GM21529 (cell line): ENCODE measurements around the gene ING4.
A peak's percentile ranks its signal among the peaks of the same experiment; 100 is the strongest.

ENCODE experiments used
- ATAC-seq: cut with Tn5 transposase; IDR thresholded peaks from one replicate; pipeline ENCODE4 v1.9.1; 2021; ENCODE audit not compliant: unreplicated experiment

ING4 gene

DNA sequence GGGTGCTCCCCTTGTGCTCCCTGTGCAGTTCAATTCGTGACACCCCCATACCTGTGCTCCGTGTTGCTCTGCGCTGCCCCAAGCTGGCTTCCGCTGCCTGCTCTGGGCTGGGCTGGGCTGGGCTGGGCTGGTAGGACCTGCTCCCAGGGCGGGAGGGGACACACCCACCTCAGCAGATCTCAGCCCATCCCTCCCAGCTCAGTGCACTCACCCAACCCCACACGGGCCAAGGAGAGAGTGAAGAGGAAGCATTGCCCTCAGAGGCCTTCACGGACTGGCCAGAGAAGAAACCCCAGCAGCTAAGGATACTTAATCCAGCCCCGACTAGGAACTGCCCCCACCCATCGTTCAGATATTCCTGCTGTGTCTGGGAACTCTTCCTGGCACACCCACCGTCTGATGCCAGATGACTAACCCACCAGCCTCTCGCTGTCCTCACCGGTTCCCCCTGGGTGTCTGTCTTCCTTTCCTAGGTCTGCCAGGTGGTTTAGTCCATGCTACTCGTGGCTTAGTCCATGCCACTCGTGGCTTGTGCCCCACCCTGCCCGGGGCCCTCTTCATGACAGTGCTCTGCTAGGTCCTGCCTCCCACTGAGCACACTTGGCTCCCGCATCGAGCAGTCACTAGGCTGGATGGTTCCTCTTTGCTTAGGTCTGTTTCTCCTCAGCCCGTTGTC is 26.9 kb downstream of the ING4 start, which contains the start of gene LPAR5:
TSS of gene LPAR5 (minus strand) at position 104 of the 676 bp plus-strand sequence. CDS start 14,711 bp downstream, outside the sequence.
- peak; percentile 43 for ATAC-seq

GRCh38 chr12:6635375-6635855 is 27.5 kb downstream of the ING4 start:
- peak; percentile 34 for ATAC-seq

GRCh38 chr12:6632026-6632983 is 30.6 kb downstream of the ING4 start:
- ATAC-seq = peak; percentile 62

DNA sequence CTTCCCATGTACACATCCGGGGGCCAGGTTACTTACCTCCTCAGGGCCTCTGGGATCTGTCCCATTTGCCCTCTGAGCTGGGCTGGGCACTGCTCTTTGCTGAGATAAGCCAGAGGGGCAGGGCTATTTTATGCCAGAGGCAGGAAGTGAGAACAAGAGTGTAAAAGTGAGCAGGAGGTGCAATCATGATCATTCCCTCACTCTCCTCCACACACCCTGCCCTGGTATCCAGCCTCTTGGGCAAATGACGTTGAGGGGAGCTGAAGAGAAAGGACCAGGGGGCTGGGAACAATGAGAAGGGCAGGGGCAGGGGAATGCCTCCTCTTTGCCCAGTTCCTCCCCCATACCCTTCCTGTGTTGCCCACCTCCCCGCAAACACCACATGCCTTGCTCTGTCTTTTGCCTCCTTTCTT is 31.4 kb downstream of the ING4 start:
- no peak for ATAC-seq

DNA sequence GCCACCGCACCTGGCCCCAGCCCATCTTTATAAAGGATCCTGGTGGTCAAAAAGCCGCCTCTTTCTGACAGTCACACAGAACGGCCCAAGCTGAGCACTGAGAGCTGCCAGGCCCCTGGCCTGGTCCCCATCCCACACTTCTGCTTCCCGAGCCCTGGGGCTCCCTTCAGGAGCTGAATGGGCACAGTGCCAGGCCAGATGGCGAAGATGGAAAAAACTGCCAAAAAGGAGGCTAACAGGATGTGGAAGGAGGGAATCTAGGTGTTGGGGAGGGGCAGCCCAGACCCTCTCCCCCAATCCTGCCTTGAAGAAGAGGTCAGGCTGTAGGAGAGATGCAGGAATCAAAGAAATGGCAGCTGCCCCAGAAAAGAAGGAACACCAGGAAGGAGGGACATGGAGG is 32.2 kb downstream of the ING4 start:
- ATAC-seq = no peak

- no peak for ATAC-seq
Observed at GRCh38 chr12:6627616-6628015, 35.3 kb downstream of the ING4 start.

- ATAC-seq = no peak
Observed at GRCh38 chr12:6626654-6627283, 36.1 kb downstream of the ING4 start.

DNA sequence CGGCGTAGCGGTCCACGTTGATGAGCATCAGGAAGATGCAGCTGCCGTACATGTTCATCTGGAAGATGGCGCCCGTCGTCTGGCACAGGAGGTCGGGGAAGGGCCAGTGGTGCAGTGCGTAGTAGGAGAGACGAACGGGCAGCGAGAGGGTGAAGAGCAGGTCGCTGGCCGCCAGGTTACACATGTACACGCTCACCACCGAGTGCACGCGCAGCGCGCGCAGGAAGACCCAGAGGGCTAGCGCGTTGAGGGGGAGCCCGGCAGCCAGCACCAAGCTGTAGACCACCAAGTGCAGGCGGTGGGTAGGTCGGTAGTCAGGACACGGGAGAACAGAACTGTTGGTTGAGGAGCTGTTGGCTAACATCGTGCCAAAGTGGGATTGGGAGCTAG is 42.0 kb downstream of the ING4 start:
- ATAC-seq = no peak

- ATAC-seq = no peak
Observed at GRCh38 chr12:6620137-6620884, 42.6 kb downstream of the ING4 start.

DNA sequence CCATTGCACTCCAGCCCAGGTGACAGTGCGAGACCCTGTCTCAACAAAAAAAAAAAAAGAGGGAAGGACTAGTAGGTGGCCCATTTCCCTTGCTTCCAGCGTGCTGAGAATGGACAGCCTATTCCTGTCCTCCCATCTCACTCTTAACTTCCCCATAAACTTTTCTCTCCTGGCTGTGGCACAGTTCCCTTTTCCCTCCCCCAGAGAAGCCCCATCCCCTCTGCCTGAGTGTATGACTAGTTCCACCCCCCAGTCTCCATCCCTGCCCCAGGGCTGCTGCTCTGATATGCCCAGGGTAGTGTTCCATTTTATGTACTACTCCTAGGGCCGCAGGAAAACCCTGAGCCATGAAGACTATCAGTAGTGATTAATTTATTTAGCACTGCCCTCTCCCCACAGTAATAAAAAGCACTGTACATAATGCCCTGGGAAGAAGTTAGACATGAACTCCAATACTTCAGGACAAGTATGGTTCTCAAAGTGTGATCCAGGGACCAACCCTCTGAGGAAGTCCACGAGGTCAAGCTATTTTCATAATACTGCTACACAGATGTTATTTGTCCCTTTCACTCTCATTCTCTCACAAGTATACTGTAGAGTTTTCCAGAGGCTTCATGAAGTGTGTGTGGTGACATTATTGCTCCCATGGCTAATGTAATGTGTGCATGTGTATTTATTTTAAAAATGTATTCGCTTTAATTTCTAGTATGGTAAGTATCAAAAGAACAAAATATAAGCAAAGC is 44.3 kb downstream of the ING4 start:
- no peak for ATAC-seq

DNA sequence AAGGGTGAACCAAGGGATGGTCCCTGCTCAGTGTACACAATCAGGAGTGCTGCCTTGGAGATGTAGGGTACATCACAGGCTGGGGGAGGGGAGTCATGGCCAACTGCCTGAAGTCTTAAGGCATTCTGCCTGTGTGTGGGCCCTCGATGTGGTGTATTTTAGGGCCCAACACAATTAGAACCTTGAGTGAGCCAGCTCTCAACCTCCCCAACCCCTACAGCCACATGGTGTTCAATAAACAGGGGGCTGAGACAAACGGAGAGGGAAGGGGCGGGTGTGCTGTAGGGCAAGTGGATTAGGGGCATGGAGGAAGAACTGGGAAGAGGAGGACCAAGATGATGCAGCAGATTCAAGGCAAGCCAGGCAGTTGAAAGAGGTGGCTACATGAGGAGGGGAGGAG is 47.1 kb downstream of the ING4 start:
- no peak for ATAC-seq

DNA sequence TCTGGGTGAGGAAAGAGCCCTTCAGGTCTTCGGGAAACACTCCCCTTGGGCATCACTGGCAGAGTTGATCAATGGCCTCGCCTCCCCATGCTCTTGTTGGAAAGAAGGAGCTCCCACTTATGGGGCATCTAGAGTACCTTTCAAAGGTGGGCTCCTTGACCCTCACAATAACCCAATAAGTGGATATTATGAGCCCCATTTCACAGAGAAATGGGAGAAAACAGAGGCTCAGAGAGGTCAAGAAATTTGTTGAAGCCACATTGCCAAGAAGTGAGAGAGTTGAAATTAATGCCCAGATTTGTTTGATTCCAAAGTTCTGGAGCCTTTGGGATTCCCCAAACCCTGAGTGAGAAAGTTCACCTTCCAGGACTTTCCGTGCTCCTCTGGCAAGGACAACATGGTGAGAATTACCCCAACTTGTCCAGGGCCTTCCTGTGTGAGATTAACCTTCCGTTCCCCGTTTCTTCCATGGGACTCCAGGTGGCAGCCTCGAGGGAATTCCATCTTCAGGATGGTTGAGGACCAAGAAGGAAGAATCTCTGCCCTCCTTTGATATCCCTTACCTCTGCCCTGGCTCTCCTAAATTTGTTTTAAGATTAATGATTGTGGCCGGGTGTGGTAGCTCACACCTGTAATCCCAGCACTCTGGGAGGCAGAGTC is 48.3 kb downstream of the ING4 start:
- no peak for ATAC-seq

DNA sequence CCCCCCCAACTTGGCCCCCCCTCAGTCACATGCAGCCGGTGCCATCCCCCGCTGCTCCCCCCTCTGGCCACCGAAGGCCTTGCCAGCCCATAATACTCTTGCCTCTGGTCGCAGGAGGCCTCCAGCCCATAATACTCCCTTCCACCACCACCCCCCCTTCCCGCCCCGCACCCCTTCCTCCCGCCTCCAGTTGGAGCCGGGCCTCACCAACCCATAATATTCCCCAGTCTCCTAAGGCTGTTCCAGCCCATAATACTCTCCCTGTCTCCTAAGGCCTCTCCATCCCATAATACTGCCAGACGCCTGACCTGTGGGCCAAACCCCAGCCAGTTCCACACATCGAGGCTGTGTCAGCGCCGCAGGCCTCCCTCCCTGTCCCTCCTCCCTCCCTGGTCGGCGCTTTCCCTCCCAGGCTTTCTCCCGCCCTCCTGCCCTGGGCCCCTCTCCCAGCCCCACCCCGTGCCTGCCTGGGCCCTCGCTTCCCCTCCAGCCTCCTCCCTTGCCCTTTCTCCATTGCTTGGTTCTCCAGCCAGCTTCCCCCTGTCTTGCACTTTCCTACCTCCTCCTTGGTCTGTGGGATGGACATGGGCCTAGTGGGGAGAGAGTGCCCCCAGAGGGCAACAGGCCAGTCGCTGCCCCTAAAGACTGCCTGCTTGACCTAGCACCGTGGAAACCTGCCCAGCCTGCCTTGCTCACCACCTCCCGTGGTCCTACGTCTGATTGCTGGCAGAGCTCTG is 49.0 kb downstream of the ING4 start:
- ATAC-seq = no peak

DNA sequence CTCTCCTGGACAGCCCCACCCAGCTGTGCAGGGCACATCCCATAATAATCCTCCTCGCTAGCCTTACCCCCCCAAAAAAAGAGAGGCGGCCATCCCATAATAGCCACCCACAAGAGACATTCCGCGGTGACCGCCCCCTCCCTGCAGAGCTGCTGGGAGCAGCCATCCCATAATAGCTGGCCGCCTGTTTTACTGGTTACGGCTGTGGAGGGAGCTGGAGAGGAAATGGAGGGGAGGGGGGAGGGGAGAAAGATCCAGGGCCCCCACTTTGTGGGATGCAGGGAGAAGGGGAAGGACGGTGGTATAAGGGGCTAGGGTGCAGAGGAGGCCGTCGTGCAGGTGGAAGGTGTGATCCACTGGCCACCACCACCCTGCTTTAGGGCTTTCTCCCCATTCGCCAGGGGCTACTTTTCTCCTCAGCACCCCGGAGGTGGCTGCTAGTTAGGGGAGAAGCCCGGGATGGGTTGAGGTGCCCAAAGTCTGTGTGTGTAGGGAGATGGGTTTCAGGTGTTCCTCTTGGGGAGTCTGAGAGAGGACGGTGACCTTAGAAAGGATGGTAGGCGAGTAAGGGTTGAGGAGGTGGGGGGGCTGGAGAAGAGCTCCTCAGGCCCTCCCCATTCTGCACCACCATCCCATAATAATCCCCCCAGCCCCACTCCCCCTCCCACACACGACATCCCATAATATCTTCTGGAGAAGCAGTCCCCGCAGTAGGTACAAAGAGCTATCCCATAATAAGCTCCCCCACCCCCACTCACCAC is 49.7 kb downstream of the ING4 start:
- ATAC-seq = no peak

- ATAC-seq = no peak
Observed at GRCh38 chr12:6612652-6613014, 50.3 kb downstream of the ING4 start.

GRCh38 chr12:6612247-6612646 is 50.7 kb downstream of the ING4 start:
- no peak for ATAC-seq

GRCh38 chr12:6608592-6609281 is 54.2 kb downstream of the ING4 start:
- no peak for ATAC-seq
